ENCODE measurements around the gene DCHS2.

The DCHS2 gene

DNA sequence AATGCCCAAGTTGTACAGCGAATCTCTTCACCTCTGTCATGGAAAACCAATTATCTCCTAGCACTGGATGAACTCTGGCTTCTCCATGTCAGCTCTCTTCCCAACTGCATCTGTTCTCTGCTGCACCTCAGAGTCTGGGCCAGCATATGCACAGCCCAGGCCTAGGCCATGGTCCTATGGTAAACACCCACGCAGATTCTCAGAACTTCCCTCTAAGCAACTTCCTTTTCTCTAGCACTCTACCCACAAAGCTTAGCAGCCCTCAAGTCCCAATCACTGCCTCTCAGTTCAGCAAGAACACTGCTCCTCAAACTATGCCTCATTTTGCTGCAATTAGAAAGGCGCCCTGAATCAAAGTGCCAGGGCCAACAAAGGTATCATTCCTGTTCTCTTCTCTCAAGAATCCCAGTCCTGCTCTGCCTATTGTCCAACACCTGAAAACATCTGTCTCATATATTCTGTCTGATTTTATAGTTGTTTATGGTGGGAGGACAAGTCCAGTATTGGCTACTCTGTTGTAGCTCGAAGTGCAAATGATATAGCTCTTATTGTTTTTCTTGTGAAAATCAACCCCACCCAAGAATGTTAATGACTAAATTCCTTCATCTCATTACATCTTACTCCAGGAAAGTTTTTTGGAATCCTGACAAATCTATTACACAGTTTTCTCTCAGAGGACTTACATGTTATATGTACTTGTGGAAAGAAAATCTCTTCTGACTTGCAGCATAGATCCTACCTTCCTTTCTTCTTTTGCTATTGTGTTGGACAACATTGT is 85.4 kb downstream of the DCHS2 start:
- TF ChIP-seq, protein P1, sequence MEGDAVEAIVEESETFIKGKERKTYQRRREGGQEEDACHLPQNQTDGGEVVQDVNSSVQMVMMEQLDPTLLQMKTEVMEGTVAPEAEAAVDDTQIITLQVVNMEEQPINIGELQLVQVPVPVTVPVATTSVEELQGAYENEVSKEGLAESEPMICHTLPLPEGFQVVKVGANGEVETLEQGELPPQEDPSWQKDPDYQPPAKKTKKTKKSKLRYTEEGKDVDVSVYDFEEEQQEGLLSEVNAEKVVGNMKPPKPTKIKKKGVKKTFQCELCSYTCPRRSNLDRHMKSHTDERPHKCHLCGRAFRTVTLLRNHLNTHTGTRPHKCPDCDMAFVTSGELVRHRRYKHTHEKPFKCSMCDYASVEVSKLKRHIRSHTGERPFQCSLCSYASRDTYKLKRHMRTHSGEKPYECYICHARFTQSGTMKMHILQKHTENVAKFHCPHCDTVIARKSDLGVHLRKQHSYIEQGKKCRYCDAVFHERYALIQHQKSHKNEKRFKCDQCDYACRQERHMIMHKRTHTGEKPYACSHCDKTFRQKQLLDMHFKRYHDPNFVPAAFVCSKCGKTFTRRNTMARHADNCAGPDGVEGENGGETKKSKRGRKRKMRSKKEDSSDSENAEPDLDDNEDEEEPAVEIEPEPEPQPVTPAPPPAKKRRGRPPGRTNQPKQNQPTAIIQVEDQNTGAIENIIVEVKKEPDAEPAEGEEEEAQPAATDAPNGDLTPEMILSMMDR (IDR thresholded peaks at IDR 0.05; ENCODE audit: low read depth, low read length), result no peak
- H3K4me3 ChIP-seq (ENCODE audit: low read depth, low read length), result no peak overlapping the region

DNA sequence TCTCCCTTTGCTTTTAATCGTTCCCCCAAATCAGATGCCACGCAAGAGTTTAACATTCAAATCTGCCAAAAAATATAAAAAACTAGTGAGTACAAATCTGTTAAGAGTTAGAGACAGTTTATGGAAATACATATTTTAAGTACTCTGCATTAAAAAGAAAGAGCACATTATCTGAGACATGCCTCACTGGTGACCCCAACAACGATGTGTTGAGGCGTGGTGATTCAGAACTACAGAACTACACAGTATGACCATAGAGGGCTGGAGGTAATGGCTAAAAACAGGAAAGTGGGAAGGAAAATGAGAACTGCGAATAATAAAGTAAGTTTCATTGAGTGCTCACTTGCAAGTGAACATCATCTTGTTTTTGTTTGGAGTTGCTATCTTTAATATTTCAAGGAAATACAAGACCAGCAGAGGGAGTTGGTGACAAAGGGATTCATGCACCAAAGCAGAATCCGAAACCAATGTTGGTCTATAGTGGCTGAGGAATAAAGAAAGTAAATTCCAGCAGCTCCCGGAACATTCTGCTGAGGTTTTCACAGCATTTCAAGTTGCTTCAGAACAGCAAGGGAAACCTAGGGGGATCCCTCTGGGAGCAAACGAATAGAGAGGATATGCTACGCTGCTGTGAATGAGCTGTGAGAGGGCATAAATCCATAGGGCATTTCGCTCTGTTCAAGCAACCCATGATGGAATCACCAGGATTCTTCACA is 92.2 kb downstream of the DCHS2 start:
- TF ChIP-seq, protein P1 (IDR thresholded peaks at IDR 0.05; ENCODE audit: low read depth, low read length), result no peak
- H3K4me3 ChIP-seq (ENCODE audit: low read depth, low read length), result no peak overlapping the region

DNA sequence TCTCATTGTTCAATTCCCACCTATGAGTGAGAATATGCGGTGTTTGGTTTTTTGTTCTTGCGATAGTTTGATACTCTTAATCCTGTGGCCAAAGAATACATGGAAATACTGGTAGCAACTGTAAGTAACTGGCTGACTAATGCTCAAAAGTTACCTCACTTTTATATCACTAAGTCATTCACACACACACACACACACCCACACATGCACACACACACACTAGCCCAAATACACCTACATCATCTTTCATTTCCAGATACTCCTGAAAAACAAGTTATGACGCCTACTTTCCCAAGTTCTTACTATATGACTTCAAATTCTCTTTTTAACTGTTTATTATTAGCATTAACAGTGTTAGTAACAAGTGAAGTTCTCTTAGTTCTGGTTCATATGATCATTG is 101.3 kb downstream of the DCHS2 start:
- H3K4me3 ChIP-seq (ENCODE audit: low read depth, low read length), result no peak overlapping the region
- TF ChIP-seq, protein P1 (IDR thresholded peaks at IDR 0.05; ENCODE audit: low read depth, low read length), result no peak

DNA sequence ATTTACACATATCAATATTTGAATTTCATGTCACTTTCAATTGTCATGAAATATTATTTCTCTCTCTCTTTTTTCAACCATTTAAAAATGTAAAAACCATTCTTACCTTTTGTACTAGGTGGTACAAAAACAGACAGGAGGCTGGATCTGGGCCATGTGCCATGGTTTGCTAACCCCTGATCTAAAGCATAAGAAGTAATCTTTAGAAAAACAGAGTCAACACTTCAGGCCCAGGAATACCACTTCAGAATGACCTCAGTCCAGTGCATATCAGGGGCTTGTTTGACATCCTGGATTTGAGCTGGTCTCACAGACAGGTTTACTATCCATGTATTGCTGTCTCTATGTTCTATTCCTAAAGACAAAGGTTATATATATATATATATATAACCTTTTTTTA is 102.5 kb downstream of the DCHS2 start:
- H3K4me3 ChIP-seq (ENCODE audit: low read depth, low read length), result no peak overlapping the region
- TF ChIP-seq, protein P1 (IDR thresholded peaks at IDR 0.05; ENCODE audit: low read depth, low read length), result no peak

DNA sequence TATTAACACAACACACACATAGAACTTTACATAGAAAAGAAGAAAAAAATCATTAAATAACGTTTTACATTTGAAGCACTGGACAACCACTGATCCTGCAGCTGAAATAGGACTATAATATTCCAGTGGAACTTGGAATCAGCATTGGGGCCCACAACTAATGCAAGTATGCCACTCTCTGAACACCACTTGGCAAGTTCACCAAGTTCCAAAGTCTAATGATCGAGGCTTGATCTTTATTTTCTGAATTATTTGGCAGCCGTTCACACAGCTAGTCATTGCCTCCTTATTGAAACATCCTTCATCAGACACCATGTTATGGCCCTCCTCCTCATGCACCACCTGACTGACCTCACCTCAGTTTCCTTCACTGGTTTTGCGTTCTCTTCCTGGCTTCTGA is 107.6 kb downstream of the DCHS2 start:
- TF ChIP-seq, protein P1 (IDR thresholded peaks at IDR 0.05; ENCODE audit: low read depth, low read length), result no peak
- H3K4me3 ChIP-seq (ENCODE audit: low read depth, low read length), result no peak overlapping the region

DNA sequence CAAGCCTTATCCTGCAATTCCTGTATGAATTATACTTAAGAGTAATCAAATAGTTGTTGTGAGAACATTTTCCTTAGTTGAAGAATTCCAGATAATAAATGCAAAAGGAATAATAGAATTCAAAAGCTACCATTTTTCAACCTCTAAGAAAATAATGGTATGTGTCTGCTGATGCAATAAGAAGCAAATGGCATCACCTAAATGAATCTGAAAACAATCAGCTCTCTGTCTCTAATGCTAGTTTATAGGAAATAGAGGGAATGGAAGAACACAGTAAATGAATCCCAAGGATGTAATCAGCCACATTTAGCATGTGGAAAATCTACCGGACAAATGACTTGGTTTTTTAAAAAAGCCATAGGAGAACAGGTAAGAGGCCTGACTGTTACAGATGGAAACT is 115.1 kb downstream of the DCHS2 start:
- no peak overlapping the region for H3K4me3 ChIP-seq (ENCODE audit: low read depth, low read length)
- TF ChIP-seq, protein P1 (IDR thresholded peaks at IDR 0.05; ENCODE audit: low read depth, low read length), result no peak

DNA sequence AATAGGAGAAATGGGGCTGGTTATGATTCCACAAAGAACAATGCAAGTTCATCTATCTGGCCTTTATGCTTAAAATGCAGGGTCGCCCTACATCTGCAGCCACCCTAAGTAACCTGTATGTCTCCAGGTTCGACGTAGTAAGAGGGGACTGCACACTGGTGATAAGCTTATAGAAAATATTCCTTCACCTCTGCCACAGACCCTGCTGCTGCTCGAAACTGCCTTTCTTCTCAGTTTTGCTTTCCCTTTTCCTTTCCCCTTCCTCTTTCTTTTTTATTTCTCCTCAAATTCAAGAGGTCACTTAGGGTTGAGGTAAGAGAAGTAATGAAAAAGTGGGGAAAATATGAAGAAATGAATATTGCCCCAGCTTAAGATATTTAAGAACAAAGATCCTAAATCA is 123.5 kb downstream of the DCHS2 start:
- TF ChIP-seq, protein P1 (IDR thresholded peaks at IDR 0.05; ENCODE audit: low read depth, low read length), result no peak

More for the DNA sequence above, 123.5 kb downstream of the DCHS2 start:
- H3K4me3 ChIP-seq (ENCODE audit: low read depth, low read length), result no peak overlapping the region

Measured in WI38 (cell line).